H1 (cell line): Measurements from ENCODE around the gene SH3YL1. TPM values are rescaled to one million over a fixed set of nuclear protein-coding genes. Genes with fewer than 3 reads are reported as not detected.

Experiments used
- CTCF ChIA-PET: fragments of 300-600 bp; sonication (Branson Sonifier 250); formaldehyde crosslinking; loops from one replicate; lab custom pipeline; 2021; ENCODE audit not compliant: partially characterized antibody; lab: Charles Lee
- POLR2A ChIA-PET: fragments of 300-600 bp; sonication (Branson Sonifier 250); formaldehyde crosslinking; loops from one replicate; lab custom pipeline; 2021; ENCODE audit warnings: inconsistent platforms; ENCODE audit not compliant: partially characterized antibody; lab: Charles Lee
- DNase-seq, 2 experiments: peaks; one replicate each; pipeline versions ENCODE4 v3.0.0 to v3.0.0-alpha.2; 2010 to 2022; ENCODE audit warnings: low spot score in 2 of 2, low read depth in 1 of 2, mixed read lengths in 1 of 2
- FAIRE-seq: peaks from 2 replicates; lab custom pipeline; 2011; peaks lifted over from hg19 to GRCh38; lab: Jason Lieb, UNC
- H2AFZ ChIP-seq: 2 replicates; pipeline ENCODE4 v1.8.1; 2012; ENCODE audit warnings: low read length, inconsistent platforms
- H2AK5ac ChIP-seq: 2 replicates; pipeline ENCODE4 v1.6.1; 2013; ENCODE audit warnings: low read depth, low read length
- H2BK120ac ChIP-seq: replicated peaks from 2 replicates; pipeline ENCODE3; 2013; ENCODE audit warnings: low read depth, low read length, inconsistent platforms
- H2BK12ac ChIP-seq: 2 replicates; pipeline ENCODE4 v1.6.1; 2013; ENCODE audit warnings: low read depth, low read length
- H2BK15ac ChIP-seq: 2 replicates; pipeline ENCODE4 v1.6.1; 2013; ENCODE audit warnings: low read length
- H2BK20ac ChIP-seq: 2 replicates; pipeline ENCODE4 v1.6.1; 2013; ENCODE audit warnings: low read length
- H2BK5ac ChIP-seq: 2 replicates; pipeline ENCODE4 v1.6.1; 2013; ENCODE audit warnings: low read depth, low read length
- H3K14ac ChIP-seq: 2 replicates; pipeline ENCODE4 v1.6.1; 2013; ENCODE audit warnings: inconsistent platforms; ENCODE audit not compliant: insufficient read length
- H3K18ac ChIP-seq: 2 replicates; pipeline ENCODE4 v1.6.1; 2013; ENCODE audit warnings: low read length; ENCODE audit errors: extremely low read depth
- H3K23ac ChIP-seq: 2 replicates; pipeline ENCODE4 v1.6.1; 2013; ENCODE audit warnings: inconsistent platforms; ENCODE audit not compliant: insufficient read length
- H3K23me2 ChIP-seq: 2 replicates; pipeline ENCODE4 v1.6.1; 2013; ENCODE audit warnings: low read depth, low read length
- H3K27ac ChIP-seq: 2 replicates; pipeline ENCODE4 v1.6.1; 2011; ENCODE audit warnings: low read depth, low read length, inconsistent platforms
- H3K27me3 ChIP-seq, 4 experiments: replicated peaks in 1 of 4; 1 replicate in 1 of 4; 2 replicates in 3 of 4; pipeline versions ENCODE4 v1.6.1 to v1.8.1; 2011 to 2013; ENCODE audit warnings: low read length in 3 of 4, mild to moderate bottlenecking in 3 of 4, inconsistent platforms in 2 of 4, mixed read lengths in 2 of 4, moderate library complexity in 1 of 4; ENCODE audit not compliant: control insufficient read depth in 3 of 4, insufficient read depth in 3 of 4; ENCODE audit errors: extremely low read depth in 1 of 4
- H3K36me3 ChIP-seq, 4 experiments: 2 replicates each; pipeline versions ENCODE4 v1.6.1 to v1.8.1; 2011 to 2013; ENCODE audit warnings: mild to moderate bottlenecking in 4 of 4, low read length in 3 of 4, moderate library complexity in 2 of 4, control low read depth in 1 of 4, inconsistent platforms in 1 of 4; ENCODE audit not compliant: insufficient read depth in 4 of 4, control insufficient read depth in 2 of 4
- H3K4ac ChIP-seq: replicated peaks from 2 replicates; pipeline ENCODE3; 2013; ENCODE audit warnings: low read length, low read depth, mixed read lengths, inconsistent platforms; ENCODE audit not compliant: insufficient read length
- H3K4me1 ChIP-seq, 4 experiments: replicated peaks in 1 of 4; 1 replicate in 1 of 4; 2 replicates in 3 of 4; pipeline versions ENCODE4 v1.6.1 to v1.8.1; 2011 to 2013; ENCODE audit warnings: low read length in 3 of 4, inconsistent platforms in 2 of 4, mixed read lengths in 1 of 4; ENCODE audit not compliant: insufficient read depth in 4 of 4, control insufficient read depth in 3 of 4
- H3K4me2 ChIP-seq, 2 experiments: 2 replicates each; pipeline versions ENCODE4 v1.6.1 to v1.8.1; 2011 to 2013; ENCODE audit warnings: low read depth in 2 of 2, low read length in 2 of 2, control low read depth in 1 of 2, inconsistent platforms in 1 of 2, mild to moderate bottlenecking in 1 of 2; ENCODE audit not compliant: insufficient read depth in 1 of 2
- H3K4me3 ChIP-seq, 4 experiments: fragments of 200-600, 300-600 bp in 1 of 4; sonication (generic), shearing (Covaris generic), sonication (Bioruptor Twin) in 1 of 4; 2 replicates each; pipeline versions ENCODE4 v1.5.1 to v1.8.1; 2011 to 2016; ENCODE audit warnings: low read length in 4 of 4, low read depth in 3 of 4, control low read depth in 2 of 4, inconsistent platforms in 2 of 4, mild to moderate bottlenecking in 2 of 4, mixed read lengths in 1 of 4, moderate library complexity in 1 of 4; ENCODE audit not compliant: insufficient read depth in 2 of 4; ENCODE audit errors: extremely low read depth in 1 of 4
- H3K56ac ChIP-seq: replicated peaks from 2 replicates; pipeline ENCODE3; 2013; ENCODE audit warnings: low read depth, mild to moderate bottlenecking, mixed read lengths, low read length, inconsistent platforms; ENCODE audit not compliant: insufficient read length
- H3K79me1 ChIP-seq: 2 replicates; pipeline ENCODE4 v1.6.1; 2013; ENCODE audit warnings: low read depth, low read length, control low read depth
- H3K79me2 ChIP-seq, 2 experiments: 2 replicates each; pipeline versions ENCODE4 v1.6.1 to v1.8.1; 2012 to 2013; ENCODE audit warnings: low read length in 2 of 2, mild to moderate bottlenecking in 2 of 2, inconsistent platforms in 1 of 2; ENCODE audit not compliant: insufficient read depth in 2 of 2, control insufficient read depth in 1 of 2
- H3K9ac ChIP-seq, 4 experiments: replicated peaks in 1 of 4; 1 replicate in 1 of 4; 2 replicates in 3 of 4; pipeline versions ENCODE4 v1.6.1 to v1.8.1; 2011 to 2013; ENCODE audit warnings: low read depth in 3 of 4, low read length in 3 of 4, control low read depth in 2 of 4, mild to moderate bottlenecking in 2 of 4, moderate library complexity in 2 of 4, inconsistent platforms in 1 of 4; ENCODE audit errors: extremely low read depth in 1 of 4
- H3K9me3 ChIP-seq, 2 experiments: 2 replicates each; pipeline versions ENCODE4 v1.6.1 to v1.8.1; 2012 to 2013; ENCODE audit warnings: mild to moderate bottlenecking in 2 of 2, moderate library complexity in 2 of 2, control low read depth in 1 of 2, inconsistent platforms in 1 of 2, low read depth in 1 of 2, low read length in 1 of 2, mixed read lengths in 1 of 2; ENCODE audit not compliant: insufficient read depth in 2 of 2
- H4K20me1 ChIP-seq, 2 experiments: replicated peaks in 1 of 2; 2 replicates each; pipeline versions ENCODE3 to v1.8.1; 2011 to 2013; ENCODE audit warnings: inconsistent platforms in 2 of 2, low read length in 2 of 2, mild to moderate bottlenecking in 1 of 2; ENCODE audit not compliant: insufficient read depth in 2 of 2, control insufficient read depth in 1 of 2
- H4K5ac ChIP-seq: 2 replicates; pipeline ENCODE4 v1.6.1; 2013; ENCODE audit warnings: low read length, low read depth, mixed read lengths, inconsistent platforms; ENCODE audit not compliant: insufficient read length
- H4K8ac ChIP-seq: 2 replicates; pipeline ENCODE4 v1.8.0; 2013; ENCODE audit warnings: mild to moderate bottlenecking, moderate library complexity, low read length, inconsistent platforms; ENCODE audit not compliant: insufficient read depth; ENCODE audit errors: extremely low read depth
- H4K91ac ChIP-seq: replicated peaks from 2 replicates; pipeline ENCODE3; 2013; ENCODE audit warnings: low read length, mixed read lengths, inconsistent platforms; ENCODE audit not compliant: insufficient read length
- EP300 ChIP-seq, 2 experiments: IDR thresholded peaks; 1 replicate in 1 of 2; 2 replicates in 1 of 2; pipeline ENCODE4 v1.6.1; 2011 to 2012; ENCODE audit warnings: low read depth in 2 of 2, low read length in 2 of 2, mild to moderate bottlenecking in 2 of 2, borderline replicate concordance in 1 of 2, inconsistent platforms in 1 of 2, moderate library complexity in 1 of 2
- KDM4A ChIP-seq: IDR thresholded peaks from one replicate; pipeline ENCODE4 v1.7.1; 2012; ENCODE audit warnings: low read depth, mild to moderate bottlenecking, moderate library complexity, low read length, inconsistent platforms; ENCODE audit not compliant: severe bottlenecking
- SIX5 ChIP-seq: IDR thresholded peaks from 2 replicates; pipeline ENCODE4 v1.6.1; 2011; ENCODE audit warnings: mild to moderate bottlenecking, low read depth, low read length
- SUZ12 ChIP-seq: fragments of 200-600 bp; sonication (generic); IDR thresholded peaks from 2 replicates; pipeline ENCODE4 v1.6.1; 2012; ENCODE audit warnings: mild to moderate bottlenecking, inconsistent platforms, low read length, moderate library complexity, mixed read lengths
- TCF12 ChIP-seq: IDR thresholded peaks from 2 replicates; pipeline ENCODE4 v1.6.1; 2011; ENCODE audit warnings: low read depth, mild to moderate bottlenecking, low read length
- USF2 ChIP-seq: IDR thresholded peaks from 2 replicates; pipeline ENCODE4 v1.6.1; 2011; ENCODE audit warnings: low read length, improper control_type of control experiment
- WGBS, 2 experiments: shearing (Covaris generic) in 1 of 2; methylation state at CpG; one replicate each; pipeline versions ENCODE4 v1.1.6 to v1.1.7; 2013 to 2015; ENCODE audit warnings: low lambda C conversion rate in 2 of 2, mixed read lengths in 2 of 2, inconsistent platforms in 1 of 2, low coverage in 1 of 2, missing lambda C conversion rate in 1 of 2; ENCODE audit not compliant: insufficient replicate concordance in 2 of 2, insufficient coverage in 1 of 2, insufficient read length in 1 of 2; ENCODE audit errors: extremely low coverage in 1 of 2, missing lambda C conversion rate in 1 of 2; 5-methylcytosine and 5-hydroxymethylcytosine counted together
- polyA plus RNA-seq, 7 experiments: library from polyadenylated mRNA; depleted of rRNA in 3 of 7; stranded (reverse) in 5 of 7; unstranded in 2 of 7; fragments of >200 nt in 5 of 7; fragments of 200-250 nt in 2 of 7; gene quantifications; 1 replicate in 5 of 7; 2 replicates in 1 of 7; 4 replicates in 1 of 7; pipeline versions ENCODE4 v1.2.1 to v1.2.3, GENCODE V29; 2011 to 2013; ENCODE audit warnings: missing spikeins in 2 of 7, mixed read lengths in 2 of 7
- total RNA-seq: library from RNA; stranded (reverse); fragmentation: NEBNext Ultra II Directional; extraction: Animal tissue kit (Norgen Biotek cat#: 25700); gene quantifications from 2 replicates; pipeline ENCODE4 v1.2.1, GENCODE V29; 2021

SH3YL1 gene
- total and polyA plus RNA-seq, 2 of the 8 experiments (the other 6 are each of a cell fraction or from before 2014, with no cell fraction given), result 13.6 to 37.2 TPM

- Histone ChIP-seq H3K23ac (no peak overlapping the region), H2BK20ac (no peak overlapping the region), H3K9me3 (no peaks in the 10 kb centered on the region)
- no peak for DNase-seq
- WGBS, 2 experiments, result 79% methylated on average over 7 of the region's 7 CpGs; no CpG with 5 or more reads in 1 of the 2 experiments
- TF ChIP-seq SUZ12 (no peak), KDM4A (no peak), SIX5 (no peak), EP300 (IDR thresholded peaks at IDR 0.05; ENCODE audit: borderline replicate concordance in 1 of 2, low read depth in 2 of 2, low read length in 2 of 2) (no peak), USF2 (no peak), TCF12 (no peak)
- TF ChIP-seq, all 59 proteins: peak for 0
- H2AK5ac ChIP-seq, result no peak overlapping the region
- no peak for FAIRE-seq
- H3K18ac ChIP-seq, result no peak overlapping the region
- H3K79me2 ChIP-seq, result peaks cover 3 to 13% of the 10 kb centered on the region in 2 experiments; a peak in 3 of 4 replicates
- no peak overlapping the region for H3K9ac ChIP-seq
- H3K56ac ChIP-seq, result no peak overlapping the region
- H3K14ac ChIP-seq, result no peak overlapping the region
- H4K8ac ChIP-seq, result no peak overlapping the region
- ChIA-PET POLR2A (interaction anchor here (0.9 to 1.1 kb wide), 2 partner anchors 10 to 17 kb away, joined by 3 to 4 read pairs; partner anchors contain the start of gene SH3YL1), CTCF (interaction anchor here (0.8 to 1.6 kb wide), 6 partner anchors 9 to 155 kb away, joined by 3 to 8 read pairs (median 4); no protein-coding TSS in a partner anchor)
- no peak overlapping the region for H3K4ac ChIP-seq
- no peak overlapping the region for H2AFZ ChIP-seq
- no peaks in the 10 kb centered on the region for H3K23me2 ChIP-seq
- H4K20me1 ChIP-seq, result peaks cover 6 to 18% of the 10 kb centered on the region in 2 experiments
- no peaks in the 10 kb centered on the region; the same call in 1 of the 2 replicates for H3K79me1 ChIP-seq
- no peak overlapping the region for H2BK120ac ChIP-seq
- H3K27ac ChIP-seq, result no peak overlapping the region
- H2BK15ac ChIP-seq, result no peak overlapping the region
- peaks cover 4 to 20% (median 12%) of the 10 kb centered on the region in 4 experiments for H3K4me1 ChIP-seq
- H3K27me3 ChIP-seq, result peaks cover 0 to under 1% (median under 1%) of the 10 kb centered on the region in 4 experiments; a peak in 2 of 7 replicates
- no peak overlapping the region for H3K4me2 ChIP-seq
- no peak overlapping the region for H3K4me3 ChIP-seq
- H4K5ac ChIP-seq, result no peak overlapping the region
- no peak overlapping the region for H2BK5ac ChIP-seq
- H2BK12ac ChIP-seq, result no peak overlapping the region
- H4K91ac ChIP-seq, result no peak overlapping the region
- peaks cover 12 to 59% (median 35%) of the 10 kb centered on the region in 4 experiments for H3K36me3 ChIP-seq
Measured at GRCh38 chr2:280650-281110, 16.8 kb upstream of the SH3YL1 start.
